A549 (cell line): Measurements from ENCODE around the gene AHCTF1. TPM values are rescaled to one million over a fixed set of nuclear protein-coding genes. Genes with fewer than 3 reads are reported as not detected.
"Not testable (repeated sequence)": the region's sequence is repeated elsewhere in the genome, so short reads cannot be mapped to it uniquely, and the experiment has no call there.

Experiments used
- ATAC-seq, 2 experiments: fragments of 200-7000 bp in 1 of 2; fragments of >200 bp in 1 of 2; cut with Nextera tagmentation in 1 of 2; cut with Tn5 transposase in 1 of 2; 3 replicates each; pipeline versions ENCODE4 v1.8.0 to v1.9.1; 2018 to 2020; ENCODE audit warnings: mild to moderate bottlenecking in 1 of 2, moderate library complexity in 1 of 2
- CTCF ChIA-PET: fragments of 300-600 bp; sonication (Branson Sonifier 250); formaldehyde crosslinking; extraction: SDS; loops from one replicate; lab custom pipeline; 2021; ENCODE audit warnings: antibody characterized with exemption, inconsistent platforms; lab: Yijun Ruan, JAX
- POLR2A ChIA-PET: fragments of 350-600 bp; formaldehyde crosslinking; extraction: SDS; loops from one replicate; lab custom pipeline; 2021; ENCODE audit warnings: antibody characterized with exemption, inconsistent platforms; lab: Yijun Ruan, JAX
- DNase-seq, 2 experiments: peaks; one replicate each; pipeline versions ENCODE4 v3.0.0 to v3.0.0-alpha.2; 2011 to 2016; ENCODE audit warnings: low read depth in 1 of 2, low spot score in 1 of 2
- FAIRE-seq: peaks from 2 replicates; lab custom pipeline; 2011; peaks lifted over from hg19 to GRCh38; lab: Jason Lieb, UNC
- H3K27ac ChIP-seq, 2 experiments: fragments of >200 bp; sonication (Bioruptor Twin); formaldehyde crosslinking; 3 replicates each; pipeline ENCODE4 v1.5.1; 2016 to 2017
- H3K4me1 ChIP-seq: fragments of >200 bp; sonication (Bioruptor Twin); formaldehyde crosslinking; 3 replicates; pipeline ENCODE4 v1.6.1; 2016
- H3K4me2 ChIP-seq: fragments of >200 bp; sonication (Bioruptor Twin); formaldehyde crosslinking; 3 replicates; pipeline ENCODE4 v1.6.1; 2016
- H3K4me3 ChIP-seq: fragments of >200 bp; sonication (Bioruptor Twin); formaldehyde crosslinking; 3 replicates; pipeline ENCODE4 v1.5.1; 2016
- H3K9me3 ChIP-seq: fragments of >200 bp; sonication (Bioruptor Twin); formaldehyde crosslinking; 3 replicates; pipeline ENCODE4 v1.6.1; 2016
- BCL3 ChIP-seq: fragments of >200 bp; sonication (Bioruptor Twin); formaldehyde crosslinking; IDR thresholded peaks from 3 replicates; pipeline ENCODE4 v1.6.1; 2016
- CBX2 ChIP-seq: fragments of 200-600 bp; sonication (generic); IDR thresholded peaks from 2 replicates; pipeline ENCODE4 v1.6.1; 2016; ENCODE audit warnings: low read depth, mild to moderate bottlenecking, borderline replicate concordance
- CBX8 ChIP-seq: fragments of 200-600 bp; sonication (generic); IDR thresholded peaks from 2 replicates; pipeline ENCODE4 v1.6.1; 2016
- CHD4 ChIP-seq: fragments of 200-600 bp; sonication (generic); IDR thresholded peaks from 2 replicates; pipeline ENCODE4 v1.6.1; 2016; ENCODE audit warnings: antibody characterized with exemption, mild to moderate bottlenecking, borderline replicate concordance
- FOSB ChIP-seq: fragments of 250-450 bp; sonication (Bioruptor Pico); IDR thresholded peaks from 2 replicates; pipeline ENCODE4 v1.5.0; 2020; ENCODE audit warnings: mild to moderate bottlenecking, moderate library complexity
- FOXS1 ChIP-seq: fragments of 250-450 bp; sonication (Bioruptor Pico); IDR thresholded peaks from 2 replicates; pipeline ENCODE4 v1.5.0; 2020; ENCODE audit warnings: mild to moderate bottlenecking, moderate library complexity
- HDAC2 ChIP-seq: fragments of 200-600 bp; sonication (generic); IDR thresholded peaks from 2 replicates; pipeline ENCODE4 v1.6.1; 2016
- HOXA7 ChIP-seq: fragments of 250-450 bp; sonication (Bioruptor Pico); IDR thresholded peaks from 2 replicates; pipeline ENCODE4 v1.5.0; 2020; ENCODE audit warnings: mild to moderate bottlenecking, moderate library complexity
- JUNB ChIP-seq: fragments of >200 bp; sonication (Bioruptor Twin); formaldehyde crosslinking; IDR thresholded peaks from 2 replicates; pipeline ENCODE4 v1.6.1; 2016
- KDM1A ChIP-seq: fragments of 200-600 bp; sonication (generic); IDR thresholded peaks from 2 replicates; pipeline ENCODE4 v1.6.1; 2016; ENCODE audit warnings: low read depth, mild to moderate bottlenecking
- MAZ ChIP-seq: fragments of 150-350 bp; IDR thresholded peaks from 2 replicates; pipeline ENCODE4 v1.6.1; 2014; ENCODE audit warnings: antibody characterized with exemption, low read depth, low read length, borderline replicate concordance
- MYC ChIP-seq: IDR thresholded peaks from 2 replicates; pipeline ENCODE4 v1.6.1; 2012; ENCODE audit warnings: mild to moderate bottlenecking, inconsistent platforms, low read length, improper control_type of control experiment, borderline replicate concordance
- NFE2L2 ChIP-seq: fragments of 150-350 bp; conservative IDR thresholded peaks from 2 replicates; pipeline ENCODE4 v1.6.1; 2014; ENCODE audit warnings: low read length
- PHF8 ChIP-seq: fragments of 200-600 bp; sonication (generic); IDR thresholded peaks from 2 replicates; pipeline ENCODE4 v1.6.1; 2016; ENCODE audit warnings: low read depth, mild to moderate bottlenecking, antibody characterized with exemption, moderate library complexity, borderline replicate concordance
- SMC3 ChIP-seq: fragments of >200 bp; sonication (Bioruptor Twin); formaldehyde crosslinking; IDR thresholded peaks from 3 replicates; pipeline ENCODE4 v1.6.1; 2018; ENCODE audit warnings: inconsistent platforms
- SREBF2 ChIP-seq: fragments of 450-650 bp; IDR thresholded peaks from 2 replicates; pipeline ENCODE4 v1.6.1; 2014; ENCODE audit warnings: mild to moderate bottlenecking, moderate library complexity
- TP53 ChIP-seq: fragments of 250-450 bp; sonication (Bioruptor Pico); IDR thresholded peaks from 2 replicates; pipeline ENCODE4 v1.5.0; 2021; ENCODE audit warnings: mild to moderate bottlenecking, moderate library complexity
- USF2 ChIP-seq: fragments of 450-650 bp; IDR thresholded peaks from 2 replicates; pipeline ENCODE4 v1.6.1; 2014; ENCODE audit warnings: antibody characterized with exemption
- ZFP36 ChIP-seq: fragments of 450-650 bp; IDR thresholded peaks from 2 replicates; pipeline ENCODE4 v1.6.1; 2014; ENCODE audit warnings: borderline replicate concordance; ENCODE audit not compliant: partially characterized antibody
- ZSCAN20 ChIP-seq: fragments of 250-450 bp; sonication (Bioruptor Pico); IDR thresholded peaks from 2 replicates; pipeline ENCODE4 v1.8.0; 2022; ENCODE audit warnings: mild to moderate bottlenecking, moderate library complexity
- WGBS: methylation state at CpG from one replicate; pipeline ENCODE4 v1.1.6; 2017; ENCODE audit errors: missing lambda C conversion rate; 5-methylcytosine and 5-hydroxymethylcytosine counted together
- polyA plus RNA-seq, 4 experiments: library from polyadenylated mRNA; depleted of rRNA in 3 of 4; stranded (reverse); fragments of >200 nt; fragmentation: RNase III in 1 of 4; extraction: RNeasy Plus Mini Kit Qiagen cat#74134 plus additional on column Dnase treatment in 1 of 4; gene quantifications; 2 replicates in 3 of 4; 3 replicates in 1 of 4; pipeline ENCODE4 v1.2.3, GENCODE V29; 2011 to 2017
- TF ChIP-seq, protein P1 (sequence below): fragments of 200-600 bp; sonication (generic); IDR thresholded peaks from 2 replicates; pipeline ENCODE4 v1.6.1; 2016; ENCODE audit warnings: antibody characterized with exemption, mild to moderate bottlenecking, moderate library complexity
- TF ChIP-seq, protein P2 (sequence below): fragments of 250-450 bp; sonication (Bioruptor Pico); IDR thresholded peaks from 2 replicates; pipeline ENCODE4 v1.5.0; 2020; ENCODE audit warnings: low read depth, mild to moderate bottlenecking, moderate library complexity

The AHCTF1 gene
- polyA plus RNA-seq, 2 of the 4 experiments (the other 2 are of a cell fraction): 27.0 to 44.7 TPM

DNA sequence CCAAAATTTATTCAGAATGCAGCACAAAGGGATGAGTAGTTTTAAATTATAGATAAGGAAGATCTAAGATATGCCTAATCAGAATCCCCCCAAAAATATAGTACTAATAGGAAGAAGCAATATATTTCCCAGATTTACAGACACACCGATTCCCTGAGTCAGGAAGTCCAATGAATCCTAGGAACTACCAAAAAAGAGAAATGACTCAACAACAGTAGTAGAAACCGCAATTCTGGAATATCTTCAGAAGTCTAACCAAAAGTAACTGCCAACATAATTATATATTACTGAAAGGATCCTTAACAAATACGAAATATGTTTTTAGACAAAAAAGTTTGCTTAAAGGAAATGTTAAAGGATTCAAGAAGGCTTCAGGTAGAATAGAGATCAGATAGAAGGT lies 10.3 kb downstream of the AHCTF1 start:
- H3K4me3 ChIP-seq: no peak overlapping the region
- no peak overlapping the region for H3K4me2 ChIP-seq
- H3K9me3 ChIP-seq: peaks cover 17% of the 10 kb centered on the region
- POLR2A ChIA-PET: no interaction called here
- no peak overlapping the region for H3K27ac ChIP-seq
- FAIRE-seq (no peak), ATAC-seq (no peak), DNase-seq (no peak)
- 92% methylated on average over 3 of the region's 3 CpGs for WGBS
- TF ChIP-seq MAZ: no peak
- no peak for TF ChIP-seq USF2
- no peak for TF ChIP-seq ZFP36
- TF ChIP-seq CBX2: no peak
- TF ChIP-seq FOXS1 (CRISPR knock-in tag): no peak
- TF ChIP-seq JUNB: no peak
- TF ChIP-seq HDAC2: no peak
- no peak for TF ChIP-seq MYC
- no peak for TF ChIP-seq TP53 (CRISPR knock-in tag)
- TF ChIP-seq ZSCAN20 (CRISPR knock-in tag): no peak
- TF ChIP-seq KDM1A: no peak
- TF ChIP-seq SMC3: no peak
- no peak for TF ChIP-seq CHD4
- TF ChIP-seq, protein P1, sequence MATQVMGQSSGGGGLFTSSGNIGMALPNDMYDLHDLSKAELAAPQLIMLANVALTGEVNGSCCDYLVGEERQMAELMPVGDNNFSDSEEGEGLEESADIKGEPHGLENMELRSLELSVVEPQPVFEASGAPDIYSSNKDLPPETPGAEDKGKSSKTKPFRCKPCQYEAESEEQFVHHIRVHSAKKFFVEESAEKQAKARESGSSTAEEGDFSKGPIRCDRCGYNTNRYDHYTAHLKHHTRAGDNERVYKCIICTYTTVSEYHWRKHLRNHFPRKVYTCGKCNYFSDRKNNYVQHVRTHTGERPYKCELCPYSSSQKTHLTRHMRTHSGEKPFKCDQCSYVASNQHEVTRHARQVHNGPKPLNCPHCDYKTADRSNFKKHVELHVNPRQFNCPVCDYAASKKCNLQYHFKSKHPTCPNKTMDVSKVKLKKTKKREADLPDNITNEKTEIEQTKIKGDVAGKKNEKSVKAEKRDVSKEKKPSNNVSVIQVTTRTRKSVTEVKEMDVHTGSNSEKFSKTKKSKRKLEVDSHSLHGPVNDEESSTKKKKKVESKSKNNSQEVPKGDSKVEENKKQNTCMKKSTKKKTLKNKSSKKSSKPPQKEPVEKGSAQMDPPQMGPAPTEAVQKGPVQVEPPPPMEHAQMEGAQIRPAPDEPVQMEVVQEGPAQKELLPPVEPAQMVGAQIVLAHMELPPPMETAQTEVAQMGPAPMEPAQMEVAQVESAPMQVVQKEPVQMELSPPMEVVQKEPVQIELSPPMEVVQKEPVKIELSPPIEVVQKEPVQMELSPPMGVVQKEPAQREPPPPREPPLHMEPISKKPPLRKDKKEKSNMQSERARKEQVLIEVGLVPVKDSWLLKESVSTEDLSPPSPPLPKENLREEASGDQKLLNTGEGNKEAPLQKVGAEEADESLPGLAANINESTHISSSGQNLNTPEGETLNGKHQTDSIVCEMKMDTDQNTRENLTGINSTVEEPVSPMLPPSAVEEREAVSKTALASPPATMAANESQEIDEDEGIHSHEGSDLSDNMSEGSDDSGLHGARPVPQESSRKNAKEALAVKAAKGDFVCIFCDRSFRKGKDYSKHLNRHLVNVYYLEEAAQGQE: no peak
- TF ChIP-seq, protein P2, sequence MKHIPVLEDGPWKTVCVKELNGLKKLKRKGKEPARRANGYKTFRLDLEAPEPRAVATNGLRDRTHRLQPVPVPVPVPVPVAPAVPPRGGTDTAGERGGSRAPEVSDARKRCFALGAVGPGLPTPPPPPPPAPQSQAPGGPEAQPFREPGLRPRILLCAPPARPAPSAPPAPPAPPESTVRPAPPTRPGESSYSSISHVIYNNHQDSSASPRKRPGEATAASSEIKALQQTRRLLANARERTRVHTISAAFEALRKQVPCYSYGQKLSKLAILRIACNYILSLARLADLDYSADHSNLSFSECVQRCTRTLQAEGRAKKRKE (CRISPR knock-in tag): no peak
- TF ChIP-seq NFE2L2: no peak
- TF ChIP-seq HOXA7 (CRISPR knock-in tag): no peak
- no peak for TF ChIP-seq BCL3
- TF ChIP-seq FOSB (CRISPR knock-in tag): no peak
- H3K4me1 ChIP-seq: no peaks in the 10 kb centered on the region
- CTCF ChIA-PET: interaction anchor here (0.5 kb wide), 1 partner anchor 222 kb away, joined by 6 read pairs; no protein-coding TSS in a partner anchor

DNA sequence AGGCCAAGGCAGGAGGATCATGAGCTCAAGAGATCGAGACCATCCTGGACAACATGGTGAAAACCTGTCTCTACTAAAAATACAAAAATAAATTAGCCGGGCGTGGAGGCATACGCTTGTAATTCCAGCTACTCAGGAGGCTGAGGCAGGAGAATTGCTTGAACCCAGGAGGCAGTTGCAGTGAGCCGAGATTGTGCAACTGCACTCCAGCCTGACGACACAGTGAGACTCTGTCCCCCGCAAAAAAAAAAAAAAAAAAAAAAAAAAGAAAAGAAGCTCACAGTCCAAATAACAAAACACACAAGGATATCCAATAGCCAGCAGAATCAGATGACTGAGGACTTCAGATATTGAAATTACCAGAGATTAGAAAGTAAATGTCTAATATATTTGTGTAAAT lies 11.8 kb downstream of the AHCTF1 start:
- no peak overlapping the region for H3K27ac ChIP-seq
- WGBS: 92% methylated on average over 7 of the region's 7 CpGs
- 0 out of 3 replicates have a peak, but pooled peaks cover 1% of the 10 kb centered on the region for H3K9me3 ChIP-seq
- DNase-seq: no peak
- H3K4me3 ChIP-seq: no peak overlapping the region
- ChIA-PET POLR2A (interaction anchor here (0.6 kb wide), 1 partner anchor 21 kb away, joined by 4 read pairs; no protein-coding TSS in a partner anchor), CTCF (no interaction called here)
- no peak for ATAC-seq
- no peaks in the 10 kb centered on the region for H3K4me1 ChIP-seq
- no peak for FAIRE-seq
- TF ChIP-seq CBX8: no peak
- TF ChIP-seq SREBF2: no peak
- TF ChIP-seq PHF8: no peak
- no peak overlapping the region for H3K4me2 ChIP-seq

- POLR2A ChIA-PET, H3K4me1 ChIP-seq, DNase-seq, FAIRE-seq, H3K4me3 ChIP-seq, H3K27ac ChIP-seq, H3K9me3 ChIP-seq, H3K4me2 ChIP-seq, ATAC-seq: not testable (repeated sequence)
- CTCF ChIA-PET: interaction anchor here (0.5 kb wide), 1 partner anchor 498 kb away, joined by 3 read pairs; no protein-coding TSS in a partner anchor
- 92% methylated on average over 7 of the region's 7 CpGs for WGBS
Observed at GRCh38 chr1:246916026-246916923, 15.5 kb downstream of the AHCTF1 start.
